ENCODE results near the gene CHST6. TPM values are rescaled to one million over a fixed set of nuclear protein-coding genes. Genes with fewer than 3 reads are reported as not detected.
"Not testable (repeated sequence)": the region's sequence is repeated elsewhere in the genome, so short reads cannot be mapped to it uniquely, and the experiment has no call there.

CHST6 gene
- total and polyA plus RNA-seq, 2 donors: 0.15 to 1.7 TPM

DNA sequence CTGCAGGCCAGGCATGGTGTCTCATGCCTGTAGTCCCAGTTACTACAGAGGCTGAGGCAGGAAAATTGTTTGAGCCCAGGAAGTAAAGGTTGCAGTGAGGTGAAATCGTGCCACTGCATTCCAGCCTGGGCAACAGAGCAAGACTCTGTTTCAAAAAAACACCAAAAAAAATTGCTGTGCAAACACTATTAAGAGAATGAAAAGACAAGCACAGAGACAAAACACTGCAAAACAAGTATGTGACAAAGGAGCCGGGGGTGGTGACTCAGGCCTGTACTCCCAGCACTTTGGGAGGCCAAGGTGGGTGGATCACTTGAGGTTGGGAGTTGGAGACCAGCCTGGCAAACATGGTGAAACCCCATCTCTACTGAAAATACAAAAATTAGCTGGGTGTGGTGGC is 68.7 kb downstream of the CHST6 start:
- DNase-seq (ENCODE audit: extremely low spot score); H3K4me3 ChIP-seq (ENCODE audit: low read depth, low read length); H3K4me1 ChIP-seq (ENCODE audit: insufficient read depth); H3K36me3 ChIP-seq (ENCODE audit: insufficient read depth); H3K27ac ChIP-seq (ENCODE audit: low read depth): not testable (repeated sequence)
- WGBS: 86% methylated on average over 2 of the region's 2 CpGs

DNA sequence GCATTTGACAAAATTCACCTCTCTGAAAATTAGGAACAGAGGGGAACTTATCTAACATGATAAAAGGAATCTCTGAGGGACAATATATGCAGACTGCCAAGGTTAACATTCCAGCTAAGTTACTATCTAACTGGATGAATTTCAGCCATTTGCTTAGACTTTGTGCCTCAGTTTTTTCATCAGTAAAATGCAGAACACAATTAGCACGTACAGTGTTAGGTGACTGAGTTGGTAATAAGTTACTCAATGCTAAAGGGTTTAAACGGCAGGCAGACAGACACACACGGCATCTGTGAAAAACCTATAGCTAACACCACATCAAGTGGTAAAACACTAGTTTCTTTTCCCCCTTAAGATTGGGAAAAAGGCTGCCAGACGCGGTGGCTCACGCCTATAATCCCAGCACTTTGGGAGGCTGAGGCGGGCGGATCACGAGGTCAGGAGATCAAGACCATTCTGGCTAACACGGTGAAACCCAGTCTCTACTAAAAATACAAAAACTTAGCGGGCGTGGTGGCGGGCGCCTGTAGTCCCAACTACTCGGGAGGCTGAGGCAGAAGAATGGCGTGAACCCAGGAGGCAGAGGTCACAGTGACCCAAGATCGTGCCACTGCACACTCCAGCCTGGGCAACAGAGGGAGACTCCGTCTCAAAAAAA is 71.0 kb downstream of the CHST6 start:
- H3K4me3 ChIP-seq (ENCODE audit: low read depth, low read length); H3K4me1 ChIP-seq (ENCODE audit: insufficient read depth); H3K36me3 ChIP-seq (ENCODE audit: insufficient read depth); H3K27ac ChIP-seq (ENCODE audit: low read depth); DNase-seq (ENCODE audit: extremely low spot score): not testable (repeated sequence)
- WGBS: 87% methylated on average over 18 of the region's 18 CpGs

DNA sequence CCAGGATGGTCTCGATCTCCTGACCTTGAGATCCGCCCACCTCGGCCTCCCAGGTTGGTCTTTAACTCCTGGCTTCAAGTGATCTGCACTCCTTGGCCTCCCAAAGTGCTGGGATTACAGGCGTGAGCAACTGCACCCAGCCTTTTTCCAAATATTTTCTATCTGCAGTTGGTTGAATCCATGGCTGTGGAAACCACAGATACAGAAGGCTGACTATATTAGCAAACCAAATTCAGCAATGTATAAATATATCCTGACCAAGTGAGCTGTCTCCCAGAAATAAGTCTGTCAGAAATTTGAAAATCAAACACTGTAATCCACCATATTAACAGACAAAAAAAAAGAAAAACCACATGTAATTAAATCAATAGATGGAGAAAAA is 71.5 kb downstream of the CHST6 start:
- Histone ChIP-seq H3K27ac (ENCODE audit: low read depth) (no peak overlapping the region), H3K4me1 (ENCODE audit: insufficient read depth) (peaks cover 3% of the 10 kb centered on the region), H3K4me3 (ENCODE audit: low read depth, low read length) (no peak overlapping the region), H3K36me3 (ENCODE audit: insufficient read depth) (no peaks in the 10 kb centered on the region)
- 92% methylated on average over 4 of the region's 4 CpGs for WGBS
- no peak for DNase-seq (ENCODE audit: extremely low spot score)

Other genes starting within 250 kb of the CHST6 start
- gene BCAR1, start 243.8 kb downstream of the CHST6 start, total RNA-seq: 24.0 TPM
- gene BCAR1, start 243.8 kb downstream of the CHST6 start, polyA plus RNA-seq: 40.4 TPM
- 78.8 TPM for gene CFDP1, start 61.9 kb downstream of the CHST6 start, total RNA-seq
- gene CFDP1, start 61.9 kb downstream of the CHST6 start, polyA plus RNA-seq: 71.0 TPM
- gene TMEM170A, start 30.8 kb downstream of the CHST6 start, total RNA-seq: 46.7 TPM
- 7.2 TPM for gene TMEM170A, start 30.8 kb downstream of the CHST6 start, polyA plus RNA-seq
- not detected for gene CHST5, start 40.7 kb upstream of the CHST6 start, total RNA-seq
- gene CHST5, start 40.7 kb upstream of the CHST6 start, polyA plus RNA-seq: 0.09 TPM
- 14.7 TPM for gene TMEM231, start 60.8 kb upstream of the CHST6 start, total RNA-seq
- gene TMEM231, start 60.8 kb upstream of the CHST6 start, polyA plus RNA-seq: 10.7 TPM
- gene GABARAPL2, start 70.9 kb upstream of the CHST6 start, total RNA-seq: 77.5 TPM
- gene GABARAPL2, start 70.9 kb upstream of the CHST6 start, polyA plus RNA-seq: 168 TPM
- gene ADAT1, start 127.8 kb upstream of the CHST6 start, total RNA-seq: 47.2 TPM
- 16.9 TPM for gene ADAT1, start 127.8 kb upstream of the CHST6 start, polyA plus RNA-seq
- gene KARS1, start 152.2 kb upstream of the CHST6 start, total RNA-seq: 91.1 TPM
- 90.6 TPM for gene KARS1, start 152.2 kb upstream of the CHST6 start, polyA plus RNA-seq
- 39.1 TPM for gene TERF2IP, start 152.3 kb upstream of the CHST6 start, total RNA-seq
- 67.7 TPM for gene TERF2IP, start 152.3 kb upstream of the CHST6 start, polyA plus RNA-seq
- not detected for gene CPHXL2, start 181.6 kb upstream of the CHST6 start, total RNA-seq
- gene CPHXL2, start 181.6 kb upstream of the CHST6 start, polyA plus RNA-seq: not detected
- gene DUXB, start 206.0 kb upstream of the CHST6 start, total RNA-seq: not detected
- gene DUXB, start 206.0 kb upstream of the CHST6 start, polyA plus RNA-seq: not detected
- not detected for gene CPHXL, start 231.0 kb upstream of the CHST6 start, total RNA-seq
- gene CPHXL, start 231.0 kb upstream of the CHST6 start, polyA plus RNA-seq: not detected